ENCODE data around the gene KHDRBS1. TPM values are rescaled to one million over a fixed set of nuclear protein-coding genes. Genes with fewer than 3 reads are reported as not detected.

The KHDRBS1 gene
- total and polyA plus RNA-seq, 2 of the 13 experiments (the other 11 are each of a cell fraction or from before 2014, with no cell fraction given), result 25.1 to 39.0 TPM

DNA sequence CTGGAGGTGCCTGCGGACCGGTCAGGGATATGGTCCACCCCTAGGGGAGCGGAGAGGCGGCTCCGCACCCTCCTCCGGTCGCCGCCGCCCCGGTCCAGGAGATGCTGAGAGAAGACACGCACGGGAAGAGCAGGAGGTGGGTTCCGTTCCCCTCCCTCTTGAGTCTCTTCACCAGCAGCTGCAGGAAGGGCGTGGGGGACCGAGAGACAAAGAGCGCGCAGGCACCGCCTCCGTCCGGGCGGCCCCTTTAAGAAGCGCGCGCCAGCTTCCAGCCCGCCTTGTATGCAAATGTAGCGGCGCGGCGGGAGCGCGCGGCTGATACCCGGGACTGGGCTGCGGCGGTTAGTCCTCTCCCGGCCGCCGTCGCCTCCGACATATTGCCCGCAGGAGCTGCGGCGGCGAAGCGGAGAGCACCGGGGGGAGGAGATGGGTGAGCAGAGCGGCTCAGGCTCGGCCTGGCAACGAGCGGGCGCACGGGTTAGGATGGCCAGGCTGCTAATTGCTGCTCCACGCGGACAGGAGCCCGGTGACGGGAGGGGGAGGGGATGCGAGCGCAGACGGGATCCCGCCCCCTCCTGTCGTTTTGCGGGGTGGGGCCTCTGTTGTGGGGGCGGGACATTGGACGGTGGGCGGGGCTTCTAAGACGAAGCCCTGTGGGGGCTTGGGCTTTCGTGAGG lies 59.1 kb downstream of the KHDRBS1 start, which contains the start of gene TMEM39B (continued):
- peak; percentile 87; the same call in 1 of the 2 replicates for TF ChIP-seq ZFP90 (CRISPR knock-in tag; IDR thresholded peaks at IDR 0.05; ENCODE audit: borderline replicate concordance)
- no peak for TF ChIP-seq MEIS2 (CRISPR knock-in tag; IDR thresholded peaks at IDR 0.05)
- peak; percentile 100 for TF ChIP-seq ZFP91 (CRISPR knock-in tag; IDR thresholded peaks at IDR 0.05; ENCODE audit: borderline replicate concordance)
- TF ChIP-seq NCOR1 (IDR thresholded peaks at IDR 0.05; ENCODE audit: borderline replicate concordance, low read length), result no peak; the same call in 1 of the 2 replicates
- no peak for TF ChIP-seq MAFF (IDR thresholded peaks at IDR 0.05; ENCODE audit: low read depth, low read length)
- TF ChIP-seq DMAP1 (CRISPR knock-in tag; IDR thresholded peaks at IDR 0.05), result peak; percentile 67
- TF ChIP-seq, protein P1, sequence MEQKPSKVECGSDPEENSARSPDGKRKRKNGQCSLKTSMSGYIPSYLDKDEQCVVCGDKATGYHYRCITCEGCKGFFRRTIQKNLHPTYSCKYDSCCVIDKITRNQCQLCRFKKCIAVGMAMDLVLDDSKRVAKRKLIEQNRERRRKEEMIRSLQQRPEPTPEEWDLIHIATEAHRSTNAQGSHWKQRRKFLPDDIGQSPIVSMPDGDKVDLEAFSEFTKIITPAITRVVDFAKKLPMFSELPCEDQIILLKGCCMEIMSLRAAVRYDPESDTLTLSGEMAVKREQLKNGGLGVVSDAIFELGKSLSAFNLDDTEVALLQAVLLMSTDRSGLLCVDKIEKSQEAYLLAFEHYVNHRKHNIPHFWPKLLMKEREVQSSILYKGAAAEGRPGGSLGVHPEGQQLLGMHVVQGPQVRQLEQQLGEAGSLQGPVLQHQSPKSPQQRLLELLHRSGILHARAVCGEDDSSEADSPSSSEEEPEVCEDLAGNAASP (CRISPR knock-in tag; IDR thresholded peaks at IDR 0.05; ENCODE audit: borderline replicate concordance), result peak; percentile 56
- no peak for TF ChIP-seq SMC3 (IDR thresholded peaks at IDR 0.05; ENCODE audit: low read length)
- TF ChIP-seq STAT5B (CRISPR knock-in tag; IDR thresholded peaks at IDR 0.05), result no peak
- peak; percentile 79 for TF ChIP-seq ZFX (CRISPR knock-in tag; IDR thresholded peaks at IDR 0.05; ENCODE audit: low read depth)
- no peak for TF ChIP-seq ZBTB10 (CRISPR knock-in tag; IDR thresholded peaks at IDR 0.05; ENCODE audit: borderline replicate concordance)
- no peak for TF ChIP-seq KDM5B (CRISPR knock-in tag; IDR thresholded peaks at IDR 0.05; ENCODE audit: borderline replicate concordance)
- no peak for TF ChIP-seq ZNF326 (CRISPR knock-in tag; IDR thresholded peaks at IDR 0.05; ENCODE audit: borderline replicate concordance)
- TF ChIP-seq ZNF782 (CRISPR knock-in tag; IDR thresholded peaks at IDR 0.05; ENCODE audit: borderline replicate concordance), result peak; percentile 75
- 0 out of 2 replicates have a peak, but pooled peaks have one; percentile 62 for TF ChIP-seq ZNF570 (CRISPR knock-in tag; IDR thresholded peaks at IDR 0.05; ENCODE audit: borderline replicate concordance)
- TF ChIP-seq ZNF230 (CRISPR knock-in tag; IDR thresholded peaks at IDR 0.05), result peak; percentile 57; the same call in 1 of the 2 replicates
- TF ChIP-seq CEBPZ (IDR thresholded peaks at IDR 0.05; ENCODE audit: low read length), result no peak
